ENCODE data around the gene PTCRA. TPM values are rescaled to one million over a fixed set of nuclear protein-coding genes. Genes with fewer than 3 reads are reported as not detected.
"Not testable (repeated sequence)": the region's sequence is repeated elsewhere in the genome, so short reads cannot be mapped to it uniquely, and the experiment has no call there.

The PTCRA gene
- total RNA-seq, result not detected

GRCh38 chr6:42915732-42916131 is at the start of gene PTCRA:
TSS of gene PTCRA (plus strand) at chr6:42916053. CDS start at chr6:42916070, 17 bp downstream.
- DNase-seq, result no peak

DNA sequence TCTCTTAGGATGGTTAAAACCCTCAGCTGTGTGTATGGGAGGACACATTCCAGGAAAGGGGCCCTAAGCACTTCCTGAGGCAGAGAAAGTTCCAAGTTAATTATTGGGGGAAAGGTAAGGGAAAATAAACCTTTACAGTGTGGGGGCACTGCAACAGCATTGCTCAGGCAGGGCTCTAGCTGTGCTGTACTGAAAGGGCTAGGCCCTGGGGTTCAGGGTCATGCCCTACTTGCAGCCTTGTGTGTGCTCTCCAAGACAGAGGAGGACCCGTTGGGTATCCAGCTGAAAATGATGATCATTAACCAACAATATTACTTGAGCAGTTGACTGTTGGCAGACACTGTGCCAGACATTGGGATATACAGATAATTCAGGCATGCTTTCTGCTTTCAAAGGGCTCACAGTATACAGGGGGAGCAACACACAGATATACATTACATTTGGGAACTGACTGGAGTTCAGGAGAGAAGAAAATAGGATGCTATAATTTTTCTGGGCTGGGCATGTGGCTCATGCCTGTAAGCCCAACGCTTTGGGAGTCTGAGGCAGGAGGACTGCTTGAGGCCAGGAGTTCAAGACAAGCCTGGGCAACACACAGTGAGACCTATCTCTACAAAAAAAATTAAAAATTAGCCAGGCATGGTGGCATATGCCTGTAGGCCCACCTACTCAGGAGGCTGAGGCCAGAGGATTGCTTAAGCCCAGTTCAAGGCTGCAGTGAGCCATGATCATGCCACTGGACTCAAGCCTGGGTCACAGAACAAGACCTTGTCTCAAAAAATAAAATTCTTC is 45.5 kb upstream of the PTCRA start:
- no peak for DNase-seq

- no peak for DNase-seq
These were observed 44.1 kb upstream of the PTCRA start for GRCh38 chr6:42871711-42872110.

GRCh38 chr6:42873313-42873712 is 42.5 kb upstream of the PTCRA start:
- DNase-seq, result no peak

GRCh38 chr6:42877695-42878094 is 38.2 kb upstream of the PTCRA start:
- no peak for DNase-seq

GRCh38 chr6:42879372-42880239 is 36.2 kb upstream of the PTCRA start, which contains the start of gene RPL7L1:
TSS of gene RPL7L1 (plus strand) at chr6:42879616. CDS start at chr6:42879911, 295 bp downstream.
- DNase-seq, result peak; percentile 94

- DNase-seq, result not testable (repeated sequence)
These were observed 35.5 kb upstream of the PTCRA start for GRCh38 chr6:42880240-42880817.

DNA sequence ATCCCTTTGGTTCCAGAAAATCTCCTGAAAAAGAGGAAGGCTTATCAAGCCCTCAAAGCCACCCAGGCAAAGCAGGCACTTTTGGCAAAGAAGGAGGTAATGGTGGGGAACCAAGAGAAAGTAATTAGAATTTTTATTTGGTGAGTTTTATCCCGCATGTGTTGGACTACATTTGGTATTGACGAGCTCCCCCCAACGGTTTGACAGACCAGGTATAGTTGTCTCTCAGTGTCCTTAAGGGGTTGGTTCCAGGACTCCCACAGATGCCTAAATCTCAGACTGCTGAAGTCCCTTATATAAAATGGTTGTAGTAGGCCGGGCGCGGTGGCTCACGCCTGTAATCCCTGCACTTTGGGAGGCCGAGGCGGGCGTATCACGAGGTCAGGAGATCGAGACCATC is 35.0 kb upstream of the PTCRA start:
- DNase-seq, result not testable (repeated sequence)

DNA sequence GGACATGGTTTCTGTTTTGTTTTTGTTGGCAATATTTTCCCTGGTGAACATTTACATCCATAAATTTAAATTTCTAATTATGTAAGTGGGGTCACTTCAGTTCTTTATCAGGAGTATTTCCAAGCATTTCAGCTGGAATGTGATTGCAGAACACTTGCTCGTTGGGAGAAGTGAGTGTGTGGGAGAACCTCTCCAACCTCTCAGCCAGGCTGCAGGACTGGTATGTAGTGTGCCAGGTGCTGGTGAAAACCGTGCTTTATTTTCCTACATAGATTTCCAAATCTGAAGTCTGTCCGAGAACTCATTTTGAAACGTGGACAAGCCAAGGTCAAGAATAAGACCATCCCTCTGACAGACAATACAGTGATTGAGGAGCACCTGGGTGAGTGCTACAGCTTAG is 30.2 kb upstream of the PTCRA start:
- DNase-seq, result no peak

GRCh38 chr6:42888201-42888600 is 27.7 kb upstream of the PTCRA start:
- DNase-seq, result not testable (repeated sequence)

GRCh38 chr6:42889815-42890214 is 26.0 kb upstream of the PTCRA start:
- DNase-seq, result no peak

- DNase-seq, result peak; percentile 89
These were observed 25.3 kb upstream of the PTCRA start for GRCh38 chr6:42890311-42891198.

- DNase-seq, result no peak
These were observed 24.6 kb upstream of the PTCRA start for GRCh38 chr6:42891199-42891722.

DNA sequence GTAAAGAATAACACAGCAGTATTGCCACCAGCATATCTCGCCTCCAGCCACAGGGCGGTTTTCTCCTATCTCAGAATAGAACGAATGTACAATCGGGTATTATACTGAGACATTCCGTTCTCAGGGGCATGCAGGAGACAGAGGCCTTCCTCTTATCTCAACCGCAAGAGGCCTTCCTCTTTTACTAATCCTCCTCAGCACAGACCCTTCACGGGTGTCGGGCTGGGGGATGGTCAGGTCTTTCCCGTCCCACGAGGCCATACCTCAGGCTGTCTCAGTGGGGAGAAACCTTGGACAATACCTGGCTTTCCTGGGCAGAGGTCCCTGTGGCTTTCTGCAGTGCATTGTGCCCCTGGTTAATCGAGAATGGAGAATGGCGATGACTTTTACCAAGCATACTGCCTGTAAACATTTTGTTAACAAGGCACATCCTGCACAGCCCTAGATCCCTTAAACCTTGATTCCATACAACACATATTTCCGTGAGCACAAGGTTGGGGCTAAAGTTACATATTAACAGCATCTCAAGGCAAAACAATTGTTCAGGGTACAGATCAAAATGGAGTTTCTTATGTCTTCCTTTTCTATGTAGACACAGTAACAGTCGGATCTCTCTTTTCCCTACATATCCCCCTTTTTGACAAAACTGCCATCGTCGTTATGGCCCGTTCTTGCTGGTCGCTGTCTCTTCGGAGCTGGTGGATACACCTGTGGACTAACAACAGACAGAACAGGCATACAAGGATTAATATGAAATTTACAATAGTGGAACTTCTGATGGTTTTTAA is 21.6 kb upstream of the PTCRA start:
- DNase-seq, result not testable (repeated sequence)

GRCh38 chr6:42896178-42896719 is 19.6 kb upstream of the PTCRA start:
- no peak for DNase-seq

DNA sequence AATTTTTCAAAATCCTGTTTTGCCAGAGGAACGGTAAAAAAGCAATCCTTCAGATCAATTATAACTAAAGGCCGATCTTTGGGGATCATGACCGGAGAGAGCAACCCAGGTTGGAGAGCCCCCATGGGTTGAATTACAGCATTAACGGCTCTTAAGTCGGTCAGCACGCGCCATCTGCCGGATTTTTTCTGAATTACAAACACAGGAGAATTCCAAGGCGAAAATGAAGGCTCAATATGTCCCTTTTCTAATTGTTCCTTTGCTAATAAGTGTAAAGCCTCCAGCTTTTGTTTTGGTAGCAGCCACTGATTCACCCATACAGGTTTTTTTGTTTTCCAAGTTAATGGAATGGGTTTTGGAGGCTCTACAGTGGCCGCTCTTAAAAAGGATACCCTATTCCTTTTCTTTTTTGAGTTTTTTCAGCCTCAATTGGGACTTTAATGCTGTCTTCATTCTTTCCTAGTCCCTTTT is 16.9 kb upstream of the PTCRA start:
- peak; percentile 31 for DNase-seq

GRCh38 chr6:42899871-42900270 is 16.0 kb upstream of the PTCRA start:
- no peak for DNase-seq

DNA sequence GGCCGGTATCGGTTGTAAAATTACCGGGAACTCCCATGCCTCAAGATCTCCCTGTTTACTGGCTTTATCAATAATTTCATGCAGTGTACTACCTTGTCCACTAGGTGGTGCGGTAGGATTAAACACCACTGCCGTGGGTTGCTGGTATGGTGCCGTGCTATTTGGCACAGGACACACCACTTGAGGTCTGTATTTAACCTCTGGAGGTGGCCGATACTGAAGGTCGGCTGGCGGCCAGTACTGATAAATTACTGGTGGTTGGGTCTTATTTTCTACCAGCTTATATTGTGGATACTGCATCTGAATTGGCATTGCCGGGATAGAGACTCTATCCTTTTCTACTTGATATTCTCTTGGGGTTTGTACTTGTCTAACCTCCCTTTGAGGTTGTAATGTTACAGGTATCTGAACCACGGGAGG is 14.3 kb upstream of the PTCRA start:
- DNase-seq, result peak; percentile 40

GRCh38 chr6:42902429-42903263 is 13.2 kb upstream of the PTCRA start:
- DNase-seq, result not testable (repeated sequence)
